ENCODE results near the gene STXBP6.

STXBP6 gene

GRCh38 chr14:24818058-24818822 lies 231.7 kb downstream of the STXBP6 start:
- TF ChIP-seq CTCF (IDR thresholded peaks at IDR 0.05; ENCODE audit: insufficient read depth, low read depth, low read length, missing control alignments) = no peak
- no peak for DNase-seq (ENCODE audit: low read depth)
- H3K4me3 ChIP-seq (ENCODE audit: low read length) = no peak overlapping the region

GRCh38 chr14:24817212-24818057 lies 232.5 kb downstream of the STXBP6 start:
- DNase-seq (ENCODE audit: low read depth) = no peak
- no peak for TF ChIP-seq CTCF (IDR thresholded peaks at IDR 0.05; ENCODE audit: insufficient read depth, low read depth, low read length, missing control alignments)
- H3K4me3 ChIP-seq (ENCODE audit: low read length) = no peak overlapping the region

- no peak overlapping the region for H3K4me3 ChIP-seq (ENCODE audit: low read length)
- no peak for TF ChIP-seq CTCF (IDR thresholded peaks at IDR 0.05; ENCODE audit: insufficient read depth, low read depth, low read length, missing control alignments)
- DNase-seq (ENCODE audit: low read depth) = no peak
Measured at GRCh38 chr14:24816929-24817211, 233.1 kb downstream of the STXBP6 start.

DNA sequence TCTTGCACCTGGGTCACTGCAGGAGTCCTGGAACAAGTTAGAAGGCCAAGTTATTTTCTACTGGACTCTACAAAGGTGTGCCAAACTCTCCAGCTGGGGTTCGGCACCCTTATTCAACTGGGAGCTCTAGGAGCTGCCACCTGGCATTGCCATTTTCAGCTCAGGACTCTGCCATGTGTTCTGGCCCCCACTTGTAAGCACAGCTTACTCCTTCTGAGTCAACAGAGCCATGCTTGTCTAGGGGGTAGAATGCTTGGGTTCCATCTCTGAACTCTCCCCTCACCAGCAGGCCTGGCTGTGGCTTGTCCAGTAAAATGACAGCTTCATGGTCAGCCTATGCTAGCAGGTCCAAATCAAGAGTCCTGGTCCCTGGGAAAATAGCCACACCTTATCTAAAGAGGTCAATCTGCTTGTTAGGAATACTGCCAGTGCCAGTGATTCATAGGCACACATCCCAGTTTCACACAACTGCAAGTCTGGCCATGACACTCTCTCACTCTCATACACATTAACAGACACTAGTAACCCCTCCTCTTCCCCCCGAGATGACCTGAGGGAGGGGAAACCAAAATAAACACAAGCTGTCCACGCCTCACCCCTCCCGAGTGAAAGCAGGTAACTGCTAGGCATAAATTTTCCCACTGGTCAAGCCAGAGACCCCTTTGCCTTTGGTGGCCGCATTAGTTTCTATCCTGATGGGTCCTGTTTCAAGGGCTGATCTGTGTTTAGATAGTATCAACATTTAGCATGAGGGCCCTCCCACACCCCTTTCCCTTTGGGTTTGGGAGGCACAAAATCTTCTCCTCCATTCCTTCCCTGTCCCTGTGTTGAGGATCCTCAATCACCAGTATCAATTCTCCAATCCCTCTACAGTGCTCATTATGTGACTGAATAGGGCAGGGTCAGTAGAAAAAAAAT lies 233.7 kb downstream of the STXBP6 start:
- no peak overlapping the region for H3K4me3 ChIP-seq (ENCODE audit: low read length)
- no peak for TF ChIP-seq CTCF (IDR thresholded peaks at IDR 0.05; ENCODE audit: insufficient read depth, low read depth, low read length, missing control alignments)
- DNase-seq (ENCODE audit: low read depth) = peak; percentile 29

DNA sequence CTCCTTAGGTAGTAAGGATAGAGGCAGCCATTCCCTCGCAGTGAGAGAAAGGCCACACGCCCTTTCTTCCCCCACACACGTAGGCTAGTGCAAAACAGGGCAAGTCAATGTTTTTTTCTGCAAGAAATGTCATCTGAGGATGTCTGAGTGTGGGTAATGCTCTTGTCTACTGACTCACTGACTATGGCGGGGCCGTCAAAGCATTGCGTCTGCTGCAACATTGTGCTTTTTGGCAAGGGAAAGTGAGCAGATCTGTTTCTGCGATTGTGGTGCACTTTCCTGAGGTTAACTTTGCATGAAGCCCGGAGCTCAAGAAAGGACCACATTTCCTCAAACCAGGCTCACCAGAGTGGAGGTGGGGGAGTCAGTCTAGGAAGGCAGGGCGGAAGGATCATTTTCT lies 234.4 kb downstream of the STXBP6 start:
- no peak overlapping the region for H3K4me3 ChIP-seq (ENCODE audit: low read length)
- no peak for TF ChIP-seq CTCF (IDR thresholded peaks at IDR 0.05; ENCODE audit: insufficient read depth, low read depth, low read length, missing control alignments)
- no peak for DNase-seq (ENCODE audit: low read depth)

DNA sequence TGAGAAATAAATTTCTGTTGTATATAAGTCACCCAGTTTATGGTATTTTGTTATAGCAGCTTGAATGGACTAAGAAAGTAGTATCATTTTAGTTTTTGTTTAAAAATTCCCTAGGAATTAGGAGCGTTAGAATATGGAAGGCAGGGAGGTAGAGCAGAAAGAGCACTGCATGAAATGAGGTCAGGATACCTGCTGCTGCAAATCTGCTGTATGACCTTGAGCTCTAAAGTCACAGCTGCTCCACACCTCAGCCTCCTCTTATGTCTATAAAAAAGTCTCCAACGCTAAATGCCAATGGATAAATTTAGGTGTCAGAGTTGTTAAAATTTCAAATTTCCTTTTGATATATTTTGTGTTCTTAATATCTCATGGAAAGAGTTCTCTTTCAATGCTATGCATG lies 235.0 kb downstream of the STXBP6 start:
- no peak overlapping the region for H3K4me3 ChIP-seq (ENCODE audit: low read length)
- TF ChIP-seq CTCF (IDR thresholded peaks at IDR 0.05; ENCODE audit: insufficient read depth, low read depth, low read length, missing control alignments) = no peak
- no peak for DNase-seq (ENCODE audit: low read depth)
